NK-92 (cell line): ENCODE measurements around the gene STXBP4.

Experiments
- DNase-seq: peaks from one replicate; lab custom pipeline; 2025; ENCODE audit not compliant: unreplicated experiment; lab: John Stamatoyannopoulos, UW

The STXBP4 gene

GRCh38 chr17:54969658-54970572 lies 1.4 kb downstream of the STXBP4 start:
- no peak for DNase-seq

- DNase-seq, result no peak
Measured at GRCh38 chr17:54971147-54971546, 2.6 kb downstream of the STXBP4 start.

GRCh38 chr17:54971901-54972300 lies 3.3 kb downstream of the STXBP4 start:
- no peak for DNase-seq

- DNase-seq, result no peak
Measured at GRCh38 chr17:54972406-54973138, 4.0 kb downstream of the STXBP4 start.

GRCh38 chr17:54974759-54975158 lies 6.2 kb downstream of the STXBP4 start:
- no peak for DNase-seq

- no peak for DNase-seq
Measured at GRCh38 chr17:54976316-54976715, 7.8 kb downstream of the STXBP4 start.

- no peak for DNase-seq
Measured at GRCh38 chr17:54977744-54978143, 9.2 kb downstream of the STXBP4 start.

- no peak for DNase-seq
Measured at GRCh38 chr17:54979657-54980056, 11.1 kb downstream of the STXBP4 start.

GRCh38 chr17:54980375-54980774 lies 11.8 kb downstream of the STXBP4 start:
- no peak for DNase-seq

GRCh38 chr17:54982399-54982798 lies 13.8 kb downstream of the STXBP4 start:
- no peak for DNase-seq

GRCh38 chr17:54983260-54983659 lies 14.7 kb downstream of the STXBP4 start:
- DNase-seq, result no peak

GRCh38 chr17:54985476-54985875 lies 16.9 kb downstream of the STXBP4 start:
- DNase-seq, result no peak

GRCh38 chr17:54990118-54990517 lies 21.6 kb downstream of the STXBP4 start:
- DNase-seq, result no peak

GRCh38 chr17:54991567-54991966 lies 23.0 kb downstream of the STXBP4 start:
- DNase-seq, result no peak

- no peak for DNase-seq
Measured at GRCh38 chr17:54992797-54993639, 24.5 kb downstream of the STXBP4 start.

GRCh38 chr17:54996441-54996840 lies 27.9 kb downstream of the STXBP4 start:
- DNase-seq, result no peak

GRCh38 chr17:55002458-55002857 lies 33.9 kb downstream of the STXBP4 start:
- DNase-seq, result no peak

GRCh38 chr17:55004484-55004883 lies 35.9 kb downstream of the STXBP4 start:
- no peak for DNase-seq

- no peak for DNase-seq
Measured at GRCh38 chr17:55005520-55005919, 37.0 kb downstream of the STXBP4 start.

GRCh38 chr17:55023626-55024025 lies 55.1 kb downstream of the STXBP4 start:
- no peak for DNase-seq

GRCh38 chr17:55037828-55038227 lies 69.3 kb downstream of the STXBP4 start:
- no peak for DNase-seq
